ENCODE results near the gene UBE2V1.
"Not testable (repeated sequence)": the region's sequence is repeated elsewhere in the genome, so short reads cannot be mapped to it uniquely, and the experiment has no call there.

Gene UBE2V1

GRCh38 chr20:50138479-50139393 lies 25.8 kb upstream of the UBE2V1 start:
- no peaks in the 10 kb centered on the region for H3K9me2 ChIP-seq (replicated peaks; ENCODE audit: insufficient read depth, low read length)
- no peaks in the 10 kb centered on the region for H3F3A ChIP-seq (ENCODE audit: insufficient read depth, low read length)
- no peak for DNase-seq
- H3K79me2 ChIP-seq (ENCODE audit: low read length) = peaks cover 4% of the 10 kb centered on the region; the same call in 1 of the 2 replicates
- H3K4me1 ChIP-seq (ENCODE audit: low read length) = no peaks in the 10 kb centered on the region
- H3K4me3 ChIP-seq (ENCODE audit: low read length) = no peak overlapping the region
- H2AFZ ChIP-seq (ENCODE audit: low read length) = no peak overlapping the region
- no peaks in the 10 kb centered on the region for H3K36me3 ChIP-seq (replicated peaks; ENCODE audit: insufficient read depth, low read length)
- no peak overlapping the region for H3K4me2 ChIP-seq (ENCODE audit: low read depth, low read length)
- H3K27me3 ChIP-seq (replicated peaks; ENCODE audit: insufficient read depth, low read length) = no peaks in the 10 kb centered on the region
- no peak overlapping the region for H3K27ac ChIP-seq (ENCODE audit: low read length)
- TF ChIP-seq, protein P1, sequence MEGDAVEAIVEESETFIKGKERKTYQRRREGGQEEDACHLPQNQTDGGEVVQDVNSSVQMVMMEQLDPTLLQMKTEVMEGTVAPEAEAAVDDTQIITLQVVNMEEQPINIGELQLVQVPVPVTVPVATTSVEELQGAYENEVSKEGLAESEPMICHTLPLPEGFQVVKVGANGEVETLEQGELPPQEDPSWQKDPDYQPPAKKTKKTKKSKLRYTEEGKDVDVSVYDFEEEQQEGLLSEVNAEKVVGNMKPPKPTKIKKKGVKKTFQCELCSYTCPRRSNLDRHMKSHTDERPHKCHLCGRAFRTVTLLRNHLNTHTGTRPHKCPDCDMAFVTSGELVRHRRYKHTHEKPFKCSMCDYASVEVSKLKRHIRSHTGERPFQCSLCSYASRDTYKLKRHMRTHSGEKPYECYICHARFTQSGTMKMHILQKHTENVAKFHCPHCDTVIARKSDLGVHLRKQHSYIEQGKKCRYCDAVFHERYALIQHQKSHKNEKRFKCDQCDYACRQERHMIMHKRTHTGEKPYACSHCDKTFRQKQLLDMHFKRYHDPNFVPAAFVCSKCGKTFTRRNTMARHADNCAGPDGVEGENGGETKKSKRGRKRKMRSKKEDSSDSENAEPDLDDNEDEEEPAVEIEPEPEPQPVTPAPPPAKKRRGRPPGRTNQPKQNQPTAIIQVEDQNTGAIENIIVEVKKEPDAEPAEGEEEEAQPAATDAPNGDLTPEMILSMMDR (IDR thresholded peaks at IDR 0.05; ENCODE audit: low read length) = no peak
- TF ChIP-seq EZH2 (optimal IDR thresholded peaks at IDR 0.05; ENCODE audit: low read depth, low read length) = no peak
- no peak for TF ChIP-seq EZH2phosphoT487 (IDR thresholded peaks at IDR 0.05; ENCODE audit: low read length)
- H3K9ac ChIP-seq (ENCODE audit: low read length) = no peak overlapping the region
- no peaks in the 10 kb centered on the region for H3K9me3 ChIP-seq (replicated peaks; ENCODE audit: insufficient read depth, low read length)
- no peaks in the 10 kb centered on the region for H4K20me1 ChIP-seq (ENCODE audit: insufficient read depth, low read length)

- H3K9me3 ChIP-seq (replicated peaks; ENCODE audit: insufficient read depth, low read length) = no peaks in the 10 kb centered on the region
- no peak overlapping the region for H3K4me2 ChIP-seq (ENCODE audit: low read depth, low read length)
- H3K27me3 ChIP-seq (replicated peaks; ENCODE audit: insufficient read depth, low read length) = no peaks in the 10 kb centered on the region
- no peaks in the 10 kb centered on the region for H3K36me3 ChIP-seq (replicated peaks; ENCODE audit: insufficient read depth, low read length)
- no peaks in the 10 kb centered on the region for H4K20me1 ChIP-seq (ENCODE audit: insufficient read depth, low read length)
- no peaks in the 10 kb centered on the region for H3F3A ChIP-seq (ENCODE audit: insufficient read depth, low read length)
- H3K4me1 ChIP-seq (ENCODE audit: low read length) = no peaks in the 10 kb centered on the region
- no peak for DNase-seq
- no peaks in the 10 kb centered on the region for H3K9me2 ChIP-seq (replicated peaks; ENCODE audit: insufficient read depth, low read length)
- no peak overlapping the region for H3K4me3 ChIP-seq (ENCODE audit: low read length)
- no peak overlapping the region for H2AFZ ChIP-seq (ENCODE audit: low read length)
- peaks cover 4% of the 10 kb centered on the region; the same call in 1 of the 2 replicates for H3K79me2 ChIP-seq (ENCODE audit: low read length)
- H3K27ac ChIP-seq (ENCODE audit: low read length) = no peak overlapping the region
- H3K9ac ChIP-seq (ENCODE audit: low read length) = no peak overlapping the region
- TF ChIP-seq, protein P1 (IDR thresholded peaks at IDR 0.05; ENCODE audit: low read length) = no peak
- TF ChIP-seq EZH2 (optimal IDR thresholded peaks at IDR 0.05; ENCODE audit: low read depth, low read length) (no peak), EZH2phosphoT487 (IDR thresholded peaks at IDR 0.05; ENCODE audit: low read length) (no peak)
Measured at GRCh38 chr20:50138120-50138478, 25.1 kb upstream of the UBE2V1 start.

DNA sequence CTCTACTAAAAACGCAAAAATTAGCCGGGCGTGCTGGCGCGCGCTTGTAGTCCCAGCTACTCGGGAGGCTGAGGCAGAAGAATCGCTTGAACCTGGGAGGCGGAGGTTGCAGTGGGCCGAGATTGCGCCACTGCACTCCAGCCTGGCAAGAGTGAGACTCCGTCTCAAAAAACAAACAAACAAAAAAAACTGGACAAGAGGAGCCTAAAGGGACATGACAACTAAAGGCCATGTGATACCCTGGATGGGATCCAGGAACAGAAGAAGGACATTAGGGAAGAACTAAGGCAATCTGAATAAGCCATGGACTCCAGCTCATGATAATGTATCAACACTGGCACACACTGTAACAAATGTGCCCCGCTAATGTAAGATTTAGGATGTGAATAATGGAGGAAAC lies 24.8 kb upstream of the UBE2V1 start:
- not testable (repeated sequence) for H3K9me3 ChIP-seq (replicated peaks; ENCODE audit: insufficient read depth, low read length); H3K9ac ChIP-seq (ENCODE audit: low read length); H3K79me2 ChIP-seq (ENCODE audit: low read length); H3K4me1 ChIP-seq (ENCODE audit: low read length); H3F3A ChIP-seq (ENCODE audit: insufficient read depth, low read length); H3K4me3 ChIP-seq (ENCODE audit: low read length); H3K9me2 ChIP-seq (replicated peaks; ENCODE audit: insufficient read depth, low read length); H3K27ac ChIP-seq (ENCODE audit: low read length); H3K27me3 ChIP-seq (replicated peaks; ENCODE audit: insufficient read depth, low read length); H2AFZ ChIP-seq (ENCODE audit: low read length); H3K4me2 ChIP-seq (ENCODE audit: low read depth, low read length); DNase-seq; H3K36me3 ChIP-seq (replicated peaks; ENCODE audit: insufficient read depth, low read length); H4K20me1 ChIP-seq (ENCODE audit: insufficient read depth, low read length)
